GM21529 (cell line): ENCODE data around the gene RAB3IL1.
"Not testable (repeated sequence)": the region's sequence is repeated elsewhere in the genome, so short reads cannot be mapped to it uniquely, and the experiment has no call there.

ENCODE experiments used
- ATAC-seq: cut with Tn5 transposase; IDR thresholded peaks from one replicate; pipeline ENCODE4 v1.9.1; 2021; ENCODE audit not compliant: unreplicated experiment

Gene RAB3IL1, protein sequence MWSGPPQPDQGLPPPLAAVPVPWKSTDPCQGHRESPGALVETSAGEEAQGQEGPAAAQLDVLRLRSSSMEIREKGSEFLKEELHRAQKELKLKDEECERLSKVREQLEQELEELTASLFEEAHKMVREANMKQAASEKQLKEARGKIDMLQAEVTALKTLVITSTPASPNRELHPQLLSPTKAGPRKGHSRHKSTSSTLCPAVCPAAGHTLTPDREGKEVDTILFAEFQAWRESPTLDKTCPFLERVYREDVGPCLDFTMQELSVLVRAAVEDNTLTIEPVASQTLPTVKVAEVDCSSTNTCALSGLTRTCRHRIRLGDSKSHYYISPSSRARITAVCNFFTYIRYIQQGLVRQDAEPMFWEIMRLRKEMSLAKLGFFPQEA

DNA sequence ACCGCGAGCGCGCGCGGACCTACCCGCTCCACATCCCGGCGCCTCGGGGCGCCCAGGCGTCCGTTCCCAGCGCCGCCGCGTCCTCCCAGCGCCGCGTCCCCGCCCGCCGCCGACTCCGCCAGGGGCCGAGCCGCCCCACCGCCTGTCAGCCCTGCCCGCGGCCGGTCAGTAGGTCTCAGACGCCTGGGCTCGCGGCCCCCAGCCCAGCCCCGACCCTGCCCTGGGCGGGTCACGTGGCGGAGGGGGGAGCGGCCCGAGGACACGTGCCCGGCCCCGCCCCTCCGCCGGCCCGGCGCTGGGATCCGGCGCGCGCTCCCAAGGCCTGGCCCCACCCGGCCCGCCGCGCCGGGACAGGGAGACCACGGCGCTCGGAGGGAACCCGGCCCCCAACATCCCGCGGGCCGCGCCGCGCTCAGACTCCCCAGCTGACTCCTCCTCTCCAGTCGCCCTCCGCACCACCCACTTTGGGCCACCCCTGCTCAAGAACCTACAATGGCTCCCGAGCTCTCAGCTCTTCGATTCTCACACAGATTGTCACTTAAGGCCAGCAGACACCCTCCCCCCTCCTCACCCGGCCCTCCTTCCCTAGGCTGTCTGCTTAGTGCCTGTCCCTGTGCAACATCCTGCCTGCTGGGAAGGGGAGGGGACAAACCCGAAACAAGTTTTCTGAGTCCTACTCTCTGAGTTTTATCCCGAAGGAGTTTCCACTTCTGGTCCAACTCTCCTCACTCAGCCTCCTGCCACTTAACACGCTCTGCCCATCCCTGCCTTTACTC, at the start of gene RAB3IL1:
Gene RAB3IL1 (minus strand): TSS at position 233 of the 776 bp plus-strand sequence. CDS start 199 bp downstream, at position 34.
- no peak for ATAC-seq

DNA sequence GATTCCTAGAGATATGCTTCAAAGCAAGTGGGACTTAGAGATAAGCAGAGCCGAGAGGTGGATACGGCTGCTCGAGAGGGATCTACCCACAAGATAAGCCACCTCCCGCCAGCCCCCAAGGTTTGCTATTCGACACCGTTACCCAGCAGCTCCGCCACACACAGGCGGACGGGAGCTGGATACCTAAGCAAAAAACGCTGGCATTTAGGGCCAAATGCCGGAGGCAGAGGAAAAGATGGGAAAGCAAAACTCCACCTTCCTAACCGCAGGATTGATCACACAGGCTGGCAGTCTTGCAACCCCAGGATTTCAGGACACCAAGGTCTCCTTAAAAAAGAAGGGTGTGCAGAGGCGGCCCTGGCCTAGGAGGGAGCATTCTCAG, 49.4 kb upstream of the RAB3IL1 start:
- ATAC-seq: no peak

- not testable (repeated sequence) for ATAC-seq
Observed at GRCh38 chr11:61964666-61965271, 47.4 kb upstream of the RAB3IL1 start.

DNA sequence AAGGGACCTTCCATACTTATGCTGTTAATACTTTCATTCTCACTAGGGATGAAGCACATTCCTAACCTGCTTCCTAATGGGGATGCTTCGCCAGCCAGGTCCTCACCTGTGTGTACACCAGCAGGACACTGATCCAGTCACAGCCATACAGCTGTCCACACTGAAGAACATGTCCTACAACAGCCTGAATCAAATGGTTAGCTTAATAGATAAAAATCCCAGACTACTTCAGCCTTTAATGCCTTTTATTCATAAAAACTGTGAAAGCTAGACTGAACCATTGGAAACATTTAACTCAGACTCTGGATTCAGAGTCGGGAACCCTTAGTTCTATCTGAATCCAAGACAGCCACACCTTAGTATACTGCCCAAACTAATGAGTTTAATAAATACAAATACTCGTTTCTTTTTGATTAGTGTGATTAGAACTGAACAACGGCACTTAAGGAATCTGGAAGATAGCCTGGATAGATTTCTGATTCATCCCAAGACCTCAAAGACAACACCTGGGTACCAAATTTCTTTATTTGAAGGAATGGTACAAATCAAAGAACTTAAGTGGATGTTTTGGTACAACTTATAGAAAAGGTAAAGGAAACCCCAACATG, 46.8 kb upstream of the RAB3IL1 start:
- no peak for ATAC-seq

- ATAC-seq: peak; percentile 20
Observed at GRCh38 chr11:61963282-61964057, 46.1 kb upstream of the RAB3IL1 start.

DNA sequence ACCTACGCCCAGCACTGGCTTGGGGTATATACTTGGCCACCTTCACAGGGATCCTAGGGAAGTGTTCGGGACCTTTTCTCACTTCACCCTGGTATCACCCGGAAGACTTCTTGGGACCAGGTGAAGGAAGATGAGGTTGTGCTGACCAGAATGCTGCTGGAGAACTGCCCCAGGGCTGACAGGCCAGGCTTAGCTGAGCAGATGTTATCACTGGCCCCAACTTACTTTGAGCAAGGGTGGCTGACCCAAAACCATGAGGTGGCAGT, 45.6 kb upstream of the RAB3IL1 start:
- no peak for ATAC-seq

DNA sequence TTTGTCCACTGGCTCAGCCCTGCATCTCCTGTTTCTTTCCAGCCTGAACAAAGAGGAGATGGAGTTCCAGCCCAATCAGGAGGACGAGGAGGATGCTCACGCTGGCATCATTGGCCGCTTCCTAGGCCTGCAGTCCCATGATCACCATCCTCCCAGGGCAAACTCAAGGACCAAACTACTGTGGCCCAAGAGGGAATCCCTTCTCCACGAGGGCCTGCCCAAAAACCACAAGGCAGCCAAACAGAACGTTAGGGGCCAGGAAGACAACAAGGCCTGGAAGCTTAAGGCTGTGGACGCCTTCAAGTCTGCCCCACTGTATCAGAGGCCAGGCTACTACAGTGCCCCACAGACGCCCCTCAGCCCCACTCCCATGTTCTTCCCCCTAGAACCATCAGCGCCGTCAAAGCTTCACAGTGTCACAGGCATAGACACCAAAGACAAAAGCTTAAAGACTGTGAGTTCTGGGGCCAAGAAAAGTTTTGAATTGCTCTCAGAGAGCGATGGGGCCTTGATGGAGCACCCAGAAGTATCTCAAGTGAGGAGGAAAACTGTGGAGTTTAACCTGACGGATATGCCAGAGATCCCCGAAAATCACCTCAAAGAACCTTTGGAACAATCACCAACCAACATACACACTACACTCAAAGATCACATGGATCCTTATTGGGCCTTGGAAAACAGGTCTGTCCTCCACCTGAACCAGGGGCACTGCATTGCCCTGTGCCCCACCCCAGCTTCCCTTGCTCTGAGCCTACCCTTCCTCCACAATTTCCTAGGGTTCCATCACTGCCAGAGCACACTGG, 45.0 kb upstream of the RAB3IL1 start:
- no peak for ATAC-seq

GRCh38 chr11:61961570-61962212, 44.3 kb upstream of the RAB3IL1 start:
- no peak for ATAC-seq

DNA sequence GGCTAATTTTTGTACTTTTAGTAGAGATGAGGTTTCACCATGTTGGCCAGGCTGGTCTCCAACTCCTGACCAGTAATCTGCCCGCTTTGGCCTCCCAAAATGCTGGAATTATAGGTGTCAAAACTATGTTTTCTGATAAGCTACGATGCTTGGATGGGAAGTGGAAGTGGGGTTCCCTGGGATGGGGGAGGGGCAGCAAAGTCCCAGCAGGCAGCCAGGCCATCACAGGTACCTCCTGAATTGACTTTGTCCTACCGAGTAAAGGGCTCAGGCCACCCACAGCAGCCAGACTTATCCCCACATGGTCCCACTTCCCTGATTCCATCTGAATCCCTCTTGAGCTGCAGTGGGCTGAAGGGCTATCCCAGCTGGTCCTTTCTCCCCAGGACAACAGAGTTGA, 43.2 kb upstream of the RAB3IL1 start:
- ATAC-seq: no peak

DNA sequence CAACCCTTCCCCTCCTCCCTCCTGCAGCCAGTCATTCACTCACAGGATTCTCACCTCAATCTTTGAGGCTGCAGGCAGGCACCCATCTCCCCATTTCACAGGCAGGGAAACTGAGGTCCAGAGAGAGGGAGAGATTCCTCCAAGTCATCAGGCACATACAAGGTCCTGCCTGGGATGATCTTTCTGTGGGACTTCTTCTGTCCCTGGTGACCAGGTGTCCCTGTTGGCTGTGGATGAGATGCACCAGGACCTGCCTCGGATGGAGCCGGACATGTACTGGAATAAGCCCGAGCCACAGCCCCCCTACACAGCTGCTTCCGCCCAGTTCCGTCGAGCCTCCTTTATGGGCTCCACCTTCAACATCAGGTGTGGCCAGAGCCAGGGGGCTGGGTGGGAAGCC, 42.3 kb upstream of the RAB3IL1 start:
- ATAC-seq: no peak

DNA sequence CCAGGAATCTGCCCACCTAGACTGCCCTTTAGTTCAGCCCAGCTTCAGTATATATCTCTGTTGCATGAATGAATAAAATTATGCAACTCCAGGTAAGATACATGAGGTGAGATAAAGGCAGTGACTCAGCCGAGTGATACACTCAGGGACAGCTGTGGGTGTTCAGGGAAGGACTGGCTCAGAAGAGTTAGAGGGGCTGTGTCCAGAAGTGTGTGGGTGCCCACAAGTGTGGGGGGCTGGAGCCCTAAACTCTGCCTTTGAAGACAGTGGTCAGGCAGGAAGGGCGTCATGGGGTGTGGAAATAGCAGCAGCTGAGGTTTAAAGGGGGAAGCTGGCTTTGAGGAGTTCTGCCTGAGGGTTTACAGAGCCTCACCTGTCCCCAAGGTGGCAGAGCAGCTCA, 41.7 kb upstream of the RAB3IL1 start:
- ATAC-seq: no peak

GRCh38 chr11:61958590-61958989, 41.2 kb upstream of the RAB3IL1 start:
- ATAC-seq: no peak

DNA sequence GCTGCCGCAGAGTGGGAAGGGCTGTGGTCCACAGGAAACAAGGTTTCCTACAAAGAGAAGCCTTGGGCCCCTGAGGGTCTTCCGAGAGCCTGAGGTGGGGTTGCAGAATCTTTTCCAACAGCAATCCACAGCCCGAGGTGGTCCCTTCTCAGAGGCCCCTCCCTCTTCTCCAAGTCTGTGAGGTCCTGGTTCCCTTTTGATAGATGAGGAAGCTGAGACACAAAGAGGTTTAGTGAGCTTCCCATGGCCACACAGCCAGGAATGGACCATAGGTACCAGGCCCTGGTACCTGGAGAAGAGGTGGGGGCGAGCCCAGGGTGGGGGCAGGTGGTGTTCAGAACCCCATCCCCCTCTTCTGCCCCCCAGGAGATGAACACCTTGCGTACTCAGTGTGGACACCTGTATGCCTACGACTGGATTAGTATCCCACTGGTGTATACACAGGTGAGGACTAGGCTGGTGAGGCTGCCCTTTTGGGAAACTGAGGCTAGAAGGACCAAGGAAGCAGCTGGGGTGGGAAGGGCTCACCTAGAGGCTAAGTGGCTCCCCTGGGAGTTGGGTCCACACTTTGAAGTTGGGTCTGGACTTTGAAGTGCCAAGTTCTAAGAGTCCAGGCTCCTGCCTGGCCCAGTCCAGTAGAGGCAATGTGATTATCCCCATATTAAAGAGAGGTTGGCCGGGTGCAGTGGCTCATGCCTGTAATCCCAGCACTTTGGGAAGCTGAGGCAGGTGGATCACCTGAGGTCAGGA, 39.8 kb upstream of the RAB3IL1 start:
- no peak for ATAC-seq

DNA sequence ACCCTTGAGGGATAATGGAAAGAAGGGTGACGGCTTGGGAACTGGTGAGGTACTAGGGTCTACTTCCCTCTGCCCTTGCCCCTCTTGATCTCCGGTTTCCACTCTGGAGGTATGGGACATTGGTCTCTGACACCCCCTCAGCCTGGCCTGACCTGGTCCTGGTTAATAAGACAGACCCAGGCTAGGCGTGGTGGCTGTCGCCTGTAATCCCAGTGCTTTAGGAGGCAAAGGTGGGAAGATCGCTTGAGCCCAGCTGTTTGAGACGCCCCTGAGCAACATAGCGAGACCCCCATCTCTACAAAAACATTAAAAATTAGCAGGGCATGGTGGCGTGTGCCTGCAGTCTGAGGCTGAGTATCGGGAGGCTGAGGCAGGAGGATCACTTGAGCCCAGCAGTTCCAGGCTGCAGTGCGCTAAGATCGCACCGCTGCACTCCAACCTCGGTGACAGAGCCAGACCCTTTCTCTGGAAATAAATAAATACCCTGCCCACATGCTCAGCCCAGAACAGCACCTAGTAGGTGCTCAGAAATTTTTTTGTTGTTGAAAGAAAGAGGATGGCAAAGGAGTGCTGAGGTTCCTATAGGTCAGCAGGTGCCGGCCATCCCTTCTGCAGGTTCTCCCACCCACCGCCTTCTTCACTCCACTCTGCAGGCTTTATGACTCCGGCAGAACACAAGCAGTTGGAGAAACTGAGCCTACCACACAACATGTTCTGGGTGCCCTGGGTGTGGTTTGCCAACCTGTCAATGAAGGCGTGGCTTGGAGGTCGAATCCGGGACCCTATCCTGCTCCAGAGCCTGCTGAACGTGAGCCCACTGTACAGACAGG, 39.0 kb upstream of the RAB3IL1 start:
- no peak for ATAC-seq

- ATAC-seq: no peak
Observed at GRCh38 chr11:61955422-61956135, 38.2 kb upstream of the RAB3IL1 start.

GRCh38 chr11:61954851-61955421, 37.6 kb upstream of the RAB3IL1 start:
- ATAC-seq: no peak
